ENCODE data around the gene AVEN.

Gene AVEN

DNA sequence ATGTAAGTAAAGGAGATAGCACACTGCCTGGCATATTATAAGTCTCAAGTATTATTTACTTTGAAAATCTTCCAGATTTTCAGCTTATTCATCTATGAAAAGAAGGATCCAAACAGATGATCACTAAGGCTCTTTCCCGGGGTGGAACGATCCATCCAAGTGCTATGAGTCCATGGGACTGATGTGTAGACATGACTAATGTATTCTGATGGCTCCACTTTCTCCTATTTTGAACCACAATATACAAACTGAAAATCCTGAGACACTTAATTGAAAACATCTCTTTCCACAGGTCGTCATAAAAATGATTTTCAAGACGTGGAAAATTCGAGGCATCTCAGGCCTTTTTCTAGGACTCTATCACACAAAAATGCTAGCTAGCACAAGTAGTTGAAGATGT lies 104.1 kb downstream of the AVEN start:
- no peak overlapping the region for H3K4me3 ChIP-seq (replicated peaks in 1 of 2; ENCODE audit: low read depth in 2 of 2, low read length in 2 of 2)
- TF ChIP-seq, protein P1, sequence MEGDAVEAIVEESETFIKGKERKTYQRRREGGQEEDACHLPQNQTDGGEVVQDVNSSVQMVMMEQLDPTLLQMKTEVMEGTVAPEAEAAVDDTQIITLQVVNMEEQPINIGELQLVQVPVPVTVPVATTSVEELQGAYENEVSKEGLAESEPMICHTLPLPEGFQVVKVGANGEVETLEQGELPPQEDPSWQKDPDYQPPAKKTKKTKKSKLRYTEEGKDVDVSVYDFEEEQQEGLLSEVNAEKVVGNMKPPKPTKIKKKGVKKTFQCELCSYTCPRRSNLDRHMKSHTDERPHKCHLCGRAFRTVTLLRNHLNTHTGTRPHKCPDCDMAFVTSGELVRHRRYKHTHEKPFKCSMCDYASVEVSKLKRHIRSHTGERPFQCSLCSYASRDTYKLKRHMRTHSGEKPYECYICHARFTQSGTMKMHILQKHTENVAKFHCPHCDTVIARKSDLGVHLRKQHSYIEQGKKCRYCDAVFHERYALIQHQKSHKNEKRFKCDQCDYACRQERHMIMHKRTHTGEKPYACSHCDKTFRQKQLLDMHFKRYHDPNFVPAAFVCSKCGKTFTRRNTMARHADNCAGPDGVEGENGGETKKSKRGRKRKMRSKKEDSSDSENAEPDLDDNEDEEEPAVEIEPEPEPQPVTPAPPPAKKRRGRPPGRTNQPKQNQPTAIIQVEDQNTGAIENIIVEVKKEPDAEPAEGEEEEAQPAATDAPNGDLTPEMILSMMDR (IDR thresholded peaks at IDR 0.05; ENCODE audit: low read depth, low read length) = no peak
- DNase-seq (ENCODE audit: low read depth in 2 of 2) = peak in 1 of 2 donors; percentile 33

DNA sequence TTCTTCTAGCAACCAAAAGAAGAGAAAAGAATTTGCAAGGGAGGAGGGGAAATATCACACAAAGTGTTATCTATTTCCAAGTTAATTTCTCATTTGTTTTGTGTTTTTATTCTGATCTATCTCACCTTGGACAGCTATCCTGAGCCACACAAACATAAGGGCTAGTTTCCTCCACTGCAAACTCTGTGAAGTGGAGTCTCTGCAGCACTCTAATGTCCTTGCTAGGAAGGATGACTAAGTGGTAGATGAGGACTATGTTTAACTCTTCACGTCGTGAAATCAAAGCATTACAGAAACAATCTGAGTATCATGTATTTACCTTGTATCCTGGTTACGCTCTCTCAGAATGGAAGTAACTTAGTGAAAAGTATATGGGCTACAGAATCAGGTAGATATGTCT lies 104.6 kb downstream of the AVEN start:
- TF ChIP-seq, protein P1 (IDR thresholded peaks at IDR 0.05; ENCODE audit: low read depth, low read length) = no peak
- no peak overlapping the region for H3K4me3 ChIP-seq (replicated peaks in 1 of 2; ENCODE audit: low read depth in 2 of 2, low read length in 2 of 2)
- peak in 1 of 2 donors; percentile 13 for DNase-seq (ENCODE audit: low read depth in 2 of 2)

DNA sequence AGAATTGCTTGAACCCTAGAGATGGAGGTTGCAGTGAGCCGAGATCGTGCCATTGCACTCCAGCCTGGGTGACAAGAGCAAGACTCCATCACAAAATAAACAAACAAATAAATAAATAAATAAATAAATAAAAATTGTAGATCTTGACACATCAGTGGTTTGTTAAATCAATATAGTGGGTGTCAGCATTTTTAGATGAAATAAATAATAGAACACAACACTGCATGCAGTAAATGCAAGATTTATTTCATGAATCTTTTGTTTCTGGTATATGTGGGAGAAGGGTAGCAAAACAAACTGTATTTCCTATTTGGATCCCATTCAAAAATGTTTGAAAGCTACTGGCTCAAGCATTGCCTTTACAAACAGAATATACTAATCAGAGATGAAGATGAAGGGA lies 106.3 kb downstream of the AVEN start:
- TF ChIP-seq, protein P1 (IDR thresholded peaks at IDR 0.05; ENCODE audit: low read depth, low read length) = no peak
- no peak overlapping the region for H3K4me3 ChIP-seq (replicated peaks in 1 of 2; ENCODE audit: low read depth in 2 of 2, low read length in 2 of 2)
- peak in 1 of 2 donors; percentile 31 for DNase-seq (ENCODE audit: low read depth in 2 of 2)

DNA sequence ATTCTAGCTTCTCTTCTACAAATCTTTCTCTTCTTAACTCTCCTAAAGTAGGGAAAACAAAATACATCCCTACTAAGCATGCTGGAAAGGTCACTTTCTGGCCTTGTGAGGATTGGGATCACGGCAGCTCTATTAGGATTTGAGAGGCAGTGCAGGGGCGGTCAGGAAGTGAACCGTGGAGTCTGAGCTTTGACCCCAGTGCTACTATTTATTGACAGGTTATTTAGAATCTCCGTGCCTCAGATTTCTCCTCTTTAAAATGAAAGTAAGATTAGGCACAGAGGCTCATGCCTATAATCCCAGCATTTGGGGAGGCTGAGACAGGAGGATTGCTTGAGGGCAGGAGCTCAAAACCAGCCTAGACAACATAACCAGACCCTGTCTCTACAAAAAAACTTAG lies 112.7 kb downstream of the AVEN start:
- TF ChIP-seq, protein P1 (IDR thresholded peaks at IDR 0.05; ENCODE audit: low read depth, low read length) = no peak
- no peak for DNase-seq (ENCODE audit: low read depth in 2 of 2)

DNA sequence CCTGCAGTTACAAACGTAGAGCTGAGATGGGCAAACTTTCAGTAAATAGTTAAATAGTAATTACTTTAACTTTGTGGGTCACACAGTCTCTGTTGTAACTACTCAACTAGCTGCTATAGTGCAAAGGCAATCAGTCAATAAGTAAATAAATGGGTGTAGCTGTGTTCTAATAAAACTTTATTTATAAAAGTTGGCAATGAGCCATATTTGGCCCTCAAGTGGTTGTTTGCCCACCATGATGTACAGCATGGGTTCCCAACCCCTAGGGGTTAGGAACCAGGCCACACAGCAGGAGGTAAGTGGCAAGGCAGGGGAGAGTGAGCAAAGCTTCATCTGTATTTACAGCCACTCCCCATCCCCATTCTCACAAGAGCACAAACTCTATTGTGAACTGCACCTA lies 115.6 kb downstream of the AVEN start:
- DNase-seq (ENCODE audit: low read depth in 2 of 2) = no peak
- TF ChIP-seq, protein P1 (IDR thresholded peaks at IDR 0.05; ENCODE audit: low read depth, low read length) = no peak

More for the DNA sequence above, 112.7 kb downstream of the AVEN start:
- no peak overlapping the region for H3K4me3 ChIP-seq (replicated peaks in 1 of 2; ENCODE audit: low read depth in 2 of 2, low read length in 2 of 2)

DNA sequence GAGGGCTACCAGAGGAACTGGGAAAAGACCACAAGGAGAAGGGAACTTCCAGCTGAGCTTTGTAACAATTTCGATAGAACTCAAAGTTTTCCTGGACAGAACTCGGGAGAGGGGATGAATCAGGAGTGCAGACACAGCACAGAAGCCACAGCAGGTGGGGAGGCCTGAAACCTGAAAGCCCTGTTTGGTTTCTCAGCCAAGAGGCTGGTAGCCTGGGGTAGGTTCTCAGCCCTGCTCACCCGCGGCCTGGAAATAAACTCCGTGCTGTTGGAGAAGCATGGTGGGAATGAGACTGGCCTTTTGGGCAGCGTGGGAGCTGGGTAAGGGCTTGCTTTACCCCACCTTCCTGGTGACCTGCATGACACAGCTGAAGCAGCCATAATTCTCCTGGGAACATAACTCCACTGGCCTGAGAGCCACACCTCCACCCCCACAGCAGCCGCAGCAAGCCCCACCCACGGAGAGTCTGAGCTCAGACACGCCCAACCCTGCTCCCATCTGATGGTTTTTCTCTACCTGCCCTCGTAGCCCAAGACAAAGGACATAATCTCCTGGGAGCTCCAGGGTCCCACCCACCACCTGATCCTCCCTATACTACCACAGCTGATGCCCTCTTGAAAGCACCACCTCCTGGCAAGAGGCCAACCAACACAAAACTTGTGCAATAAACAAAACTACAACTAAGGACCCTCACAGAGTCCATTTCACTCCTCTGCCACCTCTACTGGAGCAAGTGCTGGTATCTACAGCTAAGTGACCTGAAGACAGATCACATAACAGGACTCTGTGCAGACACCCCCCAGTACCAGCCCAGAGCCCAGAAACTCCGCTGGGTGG lies 123.2 kb downstream of the AVEN start:
- TF ChIP-seq, protein P1 (IDR thresholded peaks at IDR 0.05; ENCODE audit: low read depth, low read length) = no peak
- peak in 1 of 2 donors; percentile 19 for DNase-seq (ENCODE audit: low read depth in 2 of 2)
- no peak overlapping the region for H3K4me3 ChIP-seq (replicated peaks in 1 of 2; ENCODE audit: low read depth in 2 of 2, low read length in 2 of 2)

More for the DNA sequence above, 115.6 kb downstream of the AVEN start:
- no peak overlapping the region for H3K4me3 ChIP-seq (replicated peaks in 1 of 2; ENCODE audit: low read depth in 2 of 2, low read length in 2 of 2)

All from cardiac fibroblast (primary cell).